Left lung (tissue), 10 donors: ENCODE data around the gene PGBD1. TPM values are rescaled to one million over a fixed set of nuclear protein-coding genes. Genes with fewer than 3 reads are reported as not detected.

ENCODE experiments used
- ATAC-seq: fragments of 200-7000 bp; cut with Tn5 transposase; one replicate; pipeline ENCODE4 v1.9.1; 2020; ENCODE audit warnings: moderate library complexity
- DNase-seq, 4 donors: peaks; one replicate each; pipeline ENCODE4 v3.0.0-alpha.2; 2013 to 2020
- H3K27ac ChIP-seq, 2 donors: fragments of 200-600 bp; sonication (generic) in 1 of 2; one replicate each; pipeline versions ENCODE4 v1.5.0 to v1.8.0; 2020 to 2021
- H3K27me3 ChIP-seq, 2 donors: fragments of 200-600 bp; sonication (generic) in 1 of 2; one replicate each; pipeline versions ENCODE4 v1.5.0 to v1.8.0; 2020 to 2021
- H3K36me3 ChIP-seq, 2 donors: fragments of 200-600 bp; sonication (generic) in 1 of 2; one replicate each; pipeline versions ENCODE4 v1.5.0 to v1.8.0; 2020 to 2021
- H3K4me1 ChIP-seq, 2 donors: fragments of 200-600 bp; one replicate each; pipeline ENCODE4 v1.8.0; 2021
- H3K4me3 ChIP-seq, 2 donors: fragments of 200-600 bp; sonication (generic) in 1 of 2; one replicate each; pipeline versions ENCODE4 v1.5.0 to v1.8.0; 2020 to 2021; ENCODE audit warnings: mild to moderate bottlenecking in 1 of 2
- H3K9me3 ChIP-seq, 2 donors: fragments of 200-600 bp; sonication (generic) in 1 of 2; one replicate each; pipeline versions ENCODE4 v1.5.0 to v1.8.0; 2020 to 2021
- CTCF ChIP-seq, 2 donors: fragments of 200-600 bp; sonication (generic) in 1 of 2; IDR thresholded peaks; one replicate each; pipeline versions ENCODE4 v1.5.0 to v1.8.0; 2021; ENCODE audit warnings: antibody characterized with exemption in 2 of 2
- intact Hi-C, 2 donors: fragments of 100-400 bp; cut with DNase I; formaldehyde crosslinking; loops; one replicate each; pipeline versions ENCODE4 v1.11.2 to v1.14.2; 2022
- polyA plus RNA-seq, 6 donors: library from polyadenylated mRNA; unstranded; fragments of 120-200 nt; gene quantifications; one replicate each; pipeline ENCODE4 v1.2.1, GENCODE V29; 2013; ENCODE audit not compliant: insufficient read length in 6 of 6
- total RNA-seq, 2 donors: library from RNA; stranded (reverse); fragmentation: NEBNext Ultra II Directional; extraction: Animal tissue kit (Norgen Biotek cat#: 25700); gene quantifications; one replicate each; pipeline ENCODE4 v1.2.1, GENCODE V29; 2021
- donor health status: DM: no; HTN: yes; CAD: no.
- donor health status: DM: no; HTN: no; CAD: no.

The PGBD1 gene
- total and polyA plus RNA-seq, 8 donors, result 3.8 to 15.3 (median 12.7) TPM

DNA sequence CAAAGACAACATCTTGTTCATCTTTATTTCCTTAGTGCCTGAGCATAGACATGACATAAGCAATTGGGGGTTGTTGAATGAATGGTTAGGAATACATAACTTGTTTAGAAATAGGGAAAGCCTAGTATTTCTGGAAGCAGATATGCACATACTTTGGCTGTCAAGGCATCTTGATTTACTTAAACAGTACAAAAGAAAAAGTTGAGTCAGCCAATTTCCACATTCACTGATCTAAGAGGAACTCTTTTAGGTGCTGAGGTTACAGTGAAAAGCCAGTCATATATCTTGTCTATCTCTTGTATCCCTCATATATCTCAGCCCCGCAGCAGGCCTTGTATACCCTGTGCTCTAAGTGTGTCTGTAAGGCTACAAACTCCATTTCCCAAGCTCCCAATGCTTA lies 40.9 kb upstream of the PGBD1 start:
- DNase-seq (no peak), ATAC-seq (no peak)
- intact Hi-C loops, result no loop called here

GRCh38 chr6:28243946-28244345 lies 37.4 kb upstream of the PGBD1 start:
- H3K27ac ChIP-seq, result no peak overlapping the region

More for the DNA sequence above, 40.9 kb upstream of the PGBD1 start:
- H3K27ac ChIP-seq, result no peak overlapping the region
- H3K27me3 ChIP-seq, result no peaks in the 10 kb centered on the region
- peaks cover 0 to 29% of the 10 kb centered on the region in 2 donors for H3K36me3 ChIP-seq
- H3K4me1 ChIP-seq, result no peaks in the 10 kb centered on the region
- H3K9me3 ChIP-seq, result no peaks in the 10 kb centered on the region
- no peak for TF ChIP-seq CTCF (IDR thresholded peaks at IDR 0.05)
- H3K4me3 ChIP-seq, result no peak overlapping the region

GRCh38 chr6:28245206-28245941 lies 36.0 kb upstream of the PGBD1 start:
- Histone ChIP-seq H3K27me3 (no peaks in the 10 kb centered on the region), H3K27ac (no peak overlapping the region), H3K36me3 (peaks cover 0 to 58% of the 10 kb centered on the region in 2 donors), H3K4me3 (no peak overlapping the region), H3K9me3 (no peaks in the 10 kb centered on the region), H3K4me1 (peaks cover 1 to 3% of the 10 kb centered on the region in 2 donors)
- DNase-seq, result no peak
- intact Hi-C loops, result no loop called here
- no peak for TF ChIP-seq CTCF (IDR thresholded peaks at IDR 0.05)
- ATAC-seq, result no peak

More at GRCh38 chr6:28243946-28244345, 37.4 kb upstream of the PGBD1 start:
- intact Hi-C loops, result no loop called here
- Histone ChIP-seq H3K27me3 (no peaks in the 10 kb centered on the region), H3K4me1 (no peaks in the 10 kb centered on the region), H3K4me3 (no peak overlapping the region), H3K9me3 (no peaks in the 10 kb centered on the region), H3K36me3 (peaks cover 0 to 55% of the 10 kb centered on the region in 2 donors)
- DNase-seq (no peak), ATAC-seq (no peak)
- no peak for TF ChIP-seq CTCF (IDR thresholded peaks at IDR 0.05)

GRCh38 chr6:28248916-28249315 lies 32.5 kb upstream of the PGBD1 start:
- ATAC-seq (no peak), DNase-seq (no peak)
- intact Hi-C loops, result no loop called here
- TF ChIP-seq CTCF (IDR thresholded peaks at IDR 0.05), result no peak
- H3K27ac ChIP-seq, result no peak overlapping the region
- no peaks in the 10 kb centered on the region for H3K9me3 ChIP-seq
- H3K4me1 ChIP-seq, result peaks cover 16 to 30% of the 10 kb centered on the region in 2 donors
- peaks cover 0 to 53% of the 10 kb centered on the region in 2 donors for H3K36me3 ChIP-seq
- H3K4me3 ChIP-seq, result no peak overlapping the region
- no peaks in the 10 kb centered on the region for H3K27me3 ChIP-seq

- intact Hi-C loops, result no loop called here
- no peak for TF ChIP-seq CTCF (IDR thresholded peaks at IDR 0.05)
- Histone ChIP-seq H3K27ac (no peak overlapping the region), H3K4me3 (peak overlapping the region; percentile 88 to 90), H3K27me3 (no peaks in the 10 kb centered on the region), H3K36me3 (peaks cover 0 to 35% of the 10 kb centered on the region in 2 donors), H3K4me1 (peaks cover 16 to 30% of the 10 kb centered on the region in 2 donors), H3K9me3 (no peaks in the 10 kb centered on the region)
- DNase-seq (no peak), ATAC-seq (no peak)
Observed at GRCh38 chr6:28250747-28251146, 30.6 kb upstream of the PGBD1 start.
